Astrocyte (in vitro differentiated cells and primary cell): ENCODE measurements around the gene TPM2. TPM values are rescaled to one million over a fixed set of nuclear protein-coding genes. Genes with fewer than 3 reads are reported as not detected.

ENCODE experiments used
- DNase-seq: peaks from one replicate; pipeline ENCODE4 v3.0.0-alpha.2; 2010; ENCODE audit warnings: low read depth
- FAIRE-seq: peaks from 2 replicates; lab custom pipeline; 2011; peaks lifted over from hg19 to GRCh38; lab: Jason Lieb, UNC
- H2AFZ ChIP-seq: 2 replicates; pipeline ENCODE4 v1.6.0; 2012; ENCODE audit warnings: low read depth, low read length, inconsistent platforms
- H3K27ac ChIP-seq: 2 replicates; pipeline ENCODE4 v1.5.1; 2011; ENCODE audit warnings: low read depth, low read length, inconsistent platforms
- H3K27me3 ChIP-seq: 2 replicates; pipeline ENCODE4 v1.6.0; 2011; ENCODE audit warnings: low read length, inconsistent platforms; ENCODE audit not compliant: insufficient read depth
- H3K36me3 ChIP-seq: 2 replicates; pipeline ENCODE4 v1.5.1; 2011; ENCODE audit warnings: low read length, inconsistent platforms; ENCODE audit not compliant: insufficient read depth
- H3K4me1 ChIP-seq: 2 replicates; pipeline ENCODE4 v1.5.1; 2011; ENCODE audit warnings: low read length, inconsistent platforms; ENCODE audit not compliant: insufficient read depth
- H3K4me2 ChIP-seq: 2 replicates; pipeline ENCODE4 v1.6.0; 2012; ENCODE audit warnings: low read length, inconsistent platforms
- H3K4me3 ChIP-seq: 2 replicates; pipeline ENCODE4 v1.5.1; 2011; ENCODE audit warnings: low read depth, mild to moderate bottlenecking, low read length, inconsistent platforms; ENCODE audit not compliant: insufficient read depth
- H3K79me2 ChIP-seq: 2 replicates; pipeline ENCODE4 v1.6.0; 2012; ENCODE audit warnings: mild to moderate bottlenecking, low read length, inconsistent platforms; ENCODE audit not compliant: insufficient read depth
- H3K9ac ChIP-seq: 2 replicates; pipeline ENCODE4 v1.6.0; 2012; ENCODE audit warnings: mild to moderate bottlenecking, low read length, inconsistent platforms
- H3K9me3 ChIP-seq: 2 replicates; pipeline ENCODE4 v1.5.1; 2012; ENCODE audit warnings: low read depth, mild to moderate bottlenecking, low read length, inconsistent platforms; ENCODE audit not compliant: insufficient read depth
- H4K20me1 ChIP-seq: 2 replicates; pipeline ENCODE4 v1.6.0; 2012; ENCODE audit warnings: low read length, inconsistent platforms; ENCODE audit not compliant: insufficient read depth
- H3K27ac Mint-ChIP-seq: one replicate; pipeline ENCODE4 v1.8.0; 2021; ENCODE audit warnings: mild to moderate bottlenecking, mixed read lengths; ENCODE audit not compliant: unreplicated experiment
- H3K27me3 Mint-ChIP-seq: one replicate; pipeline ENCODE4 v1.8.0; 2021; ENCODE audit warnings: low read depth, mixed read lengths; ENCODE audit not compliant: unreplicated experiment
- H3K36me3 Mint-ChIP-seq: one replicate; pipeline ENCODE4 v1.8.0; 2021; ENCODE audit warnings: low read depth, mixed read lengths; ENCODE audit not compliant: unreplicated experiment
- H3K4me1 Mint-ChIP-seq: one replicate; pipeline ENCODE4 v1.8.0; 2021; ENCODE audit warnings: low read depth, mixed read lengths; ENCODE audit not compliant: unreplicated experiment
- H3K4me3 Mint-ChIP-seq: one replicate; pipeline ENCODE4 v1.8.0; 2021; ENCODE audit warnings: mild to moderate bottlenecking, moderate library complexity, mixed read lengths; ENCODE audit not compliant: unreplicated experiment
- H3K9me3 Mint-ChIP-seq: one replicate; pipeline ENCODE4 v1.8.0; 2021; ENCODE audit warnings: mild to moderate bottlenecking, mixed read lengths; ENCODE audit not compliant: unreplicated experiment
- EZH2 ChIP-seq: IDR thresholded peaks from 2 replicates; pipeline ENCODE4 v1.6.1; 2012; ENCODE audit warnings: mild to moderate bottlenecking, low read length, inconsistent platforms; ENCODE audit not compliant: insufficient read depth
- total RNA-seq: library from RNA; stranded (reverse); gene quantifications from 2 replicates; pipeline ENCODE4 v1.2.1, GENCODE V29; 2021
- TF ChIP-seq, protein P1 (sequence below): IDR thresholded peaks from 2 replicates; pipeline ENCODE4 v1.5.1; 2011; ENCODE audit warnings: low read depth, mild to moderate bottlenecking, inconsistent platforms, low read length, moderate library complexity; ENCODE audit not compliant: insufficient read depth

The TPM2 gene
- total RNA-seq, 1 donor from 2014 or later, result 2,001 TPM

- peaks cover 17% of the 10 kb centered on the region for H3K4me1 Mint-ChIP-seq
- Histone ChIP-seq H3K36me3 (peaks cover 13% of the 10 kb centered on the region), H3K4me1 (peaks cover 59% of the 10 kb centered on the region), H3K27ac (peak overlapping the region; percentile 92), H3K4me2 (peak overlapping the region; percentile 99), H4K20me1 (peaks cover 62% of the 10 kb centered on the region), H3K4me3 (peak overlapping the region; percentile 93), H2AFZ (no peak overlapping the region), H3K9ac (peak overlapping the region; percentile 91), H3K27me3 (no peaks in the 10 kb centered on the region), H3K79me2 (peaks cover 93% of the 10 kb centered on the region), H3K9me3 (no peaks in the 10 kb centered on the region)
- no peak for FAIRE-seq
- TF ChIP-seq, protein P1, sequence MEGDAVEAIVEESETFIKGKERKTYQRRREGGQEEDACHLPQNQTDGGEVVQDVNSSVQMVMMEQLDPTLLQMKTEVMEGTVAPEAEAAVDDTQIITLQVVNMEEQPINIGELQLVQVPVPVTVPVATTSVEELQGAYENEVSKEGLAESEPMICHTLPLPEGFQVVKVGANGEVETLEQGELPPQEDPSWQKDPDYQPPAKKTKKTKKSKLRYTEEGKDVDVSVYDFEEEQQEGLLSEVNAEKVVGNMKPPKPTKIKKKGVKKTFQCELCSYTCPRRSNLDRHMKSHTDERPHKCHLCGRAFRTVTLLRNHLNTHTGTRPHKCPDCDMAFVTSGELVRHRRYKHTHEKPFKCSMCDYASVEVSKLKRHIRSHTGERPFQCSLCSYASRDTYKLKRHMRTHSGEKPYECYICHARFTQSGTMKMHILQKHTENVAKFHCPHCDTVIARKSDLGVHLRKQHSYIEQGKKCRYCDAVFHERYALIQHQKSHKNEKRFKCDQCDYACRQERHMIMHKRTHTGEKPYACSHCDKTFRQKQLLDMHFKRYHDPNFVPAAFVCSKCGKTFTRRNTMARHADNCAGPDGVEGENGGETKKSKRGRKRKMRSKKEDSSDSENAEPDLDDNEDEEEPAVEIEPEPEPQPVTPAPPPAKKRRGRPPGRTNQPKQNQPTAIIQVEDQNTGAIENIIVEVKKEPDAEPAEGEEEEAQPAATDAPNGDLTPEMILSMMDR, result no peak
- TF ChIP-seq EZH2, result no peak
- no peaks in the 10 kb centered on the region for H3K27me3 Mint-ChIP-seq
- no peak for DNase-seq
- H3K4me3 Mint-ChIP-seq, result no peak overlapping the region
- no peaks in the 10 kb centered on the region for H3K9me3 Mint-ChIP-seq
- peaks cover 5% of the 10 kb centered on the region for H3K36me3 Mint-ChIP-seq
- H3K27ac Mint-ChIP-seq, result no peak overlapping the region
These were observed 40.7 kb upstream of the TPM2 start for GRCh38 chr9:35730486-35730854.

DNA sequence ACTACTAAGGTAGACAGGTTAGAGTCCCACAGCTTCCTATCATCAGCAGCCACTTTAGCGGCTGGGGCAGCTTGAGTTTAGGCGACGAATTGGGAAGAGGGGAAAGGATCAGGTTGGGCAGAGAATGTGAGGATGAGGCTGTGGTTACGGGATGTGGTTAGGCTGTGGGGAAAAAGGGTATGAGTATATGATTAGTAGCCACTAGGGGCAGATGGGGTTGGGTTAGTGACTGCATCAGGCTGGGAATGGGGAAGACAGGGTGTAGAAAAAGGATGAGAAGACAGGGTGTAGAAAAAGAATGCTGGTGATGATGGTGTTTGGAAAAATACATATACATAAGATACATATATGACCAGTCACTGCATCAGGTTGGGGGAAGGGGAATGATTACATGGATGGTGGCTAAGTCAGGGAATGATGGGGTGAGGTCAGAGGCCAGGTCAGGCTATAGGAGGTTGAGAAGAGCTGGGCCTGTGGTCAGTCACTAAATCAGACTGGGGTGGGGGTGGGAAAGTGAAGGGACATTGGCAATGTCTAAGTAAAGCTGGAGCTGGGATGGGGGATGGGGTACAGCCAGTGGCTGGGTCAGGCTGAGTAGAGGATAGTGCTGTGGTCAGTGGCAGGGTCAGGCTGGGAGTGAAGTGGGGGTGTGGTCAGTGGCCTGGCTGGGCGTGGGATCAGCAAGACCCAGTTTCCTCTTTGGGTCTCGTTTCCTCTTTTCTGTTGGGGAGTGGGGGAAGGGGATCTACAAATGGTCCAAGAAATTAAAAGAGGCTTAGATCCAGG is 40.2 kb upstream of the TPM2 start:
- H3K36me3 ChIP-seq, result peaks cover 13% of the 10 kb centered on the region
- H3K4me3 Mint-ChIP-seq, result no peak overlapping the region
- H3K4me1 ChIP-seq, result peaks cover 59% of the 10 kb centered on the region
- H3K9me3 Mint-ChIP-seq, result no peaks in the 10 kb centered on the region
- H3K27me3 ChIP-seq, result no peaks in the 10 kb centered on the region
- H2AFZ ChIP-seq, result no peak overlapping the region
- H3K27ac ChIP-seq, result peak overlapping the region; percentile 92
- peak overlapping the region; percentile 91 for H3K9ac ChIP-seq
- peak; percentile 45 for FAIRE-seq
- no peak overlapping the region for H3K27ac Mint-ChIP-seq
- peaks cover 93% of the 10 kb centered on the region for H3K79me2 ChIP-seq
- TF ChIP-seq, protein P1, result peak; percentile 70
- no peak for TF ChIP-seq EZH2
- peaks cover 14% of the 10 kb centered on the region for H3K4me1 Mint-ChIP-seq
- peaks cover 10% of the 10 kb centered on the region for H3K36me3 Mint-ChIP-seq
- no peaks in the 10 kb centered on the region for H3K27me3 Mint-ChIP-seq
- no peaks in the 10 kb centered on the region for H3K9me3 ChIP-seq
- H3K4me2 ChIP-seq, result peak overlapping the region; percentile 99
- peak overlapping the region; percentile 93 for H3K4me3 ChIP-seq
- peak; percentile 81 for DNase-seq
- H4K20me1 ChIP-seq, result peaks cover 62% of the 10 kb centered on the region

DNA sequence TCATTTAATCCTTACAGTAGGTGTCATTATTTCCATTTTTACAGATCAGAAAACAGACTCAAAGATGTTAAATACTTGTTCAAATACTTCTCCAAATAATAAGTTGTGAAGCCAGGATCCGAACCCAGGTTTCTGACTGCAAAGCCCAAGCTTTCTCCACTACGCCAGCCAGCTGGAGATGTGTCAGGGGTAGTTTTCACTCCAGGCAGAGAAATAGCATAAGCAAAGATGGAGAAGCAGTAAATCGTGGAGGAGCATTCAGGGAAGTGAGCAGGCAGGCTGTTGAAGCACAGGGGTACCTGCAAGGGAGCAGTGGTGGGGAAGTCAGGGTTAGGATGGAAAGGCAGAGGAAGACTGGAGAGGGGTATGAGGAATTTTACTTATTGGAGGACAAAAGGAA is 39.4 kb upstream of the TPM2 start:
- H3K27me3 ChIP-seq, result no peaks in the 10 kb centered on the region
- H2AFZ ChIP-seq, result no peak overlapping the region
- Mint-ChIP-seq H3K4me1 (peaks cover 9% of the 10 kb centered on the region), H3K4me3 (no peak overlapping the region), H3K9me3 (no peaks in the 10 kb centered on the region), H3K27me3 (no peaks in the 10 kb centered on the region), H3K36me3 (peaks cover 18% of the 10 kb centered on the region), H3K27ac (no peak overlapping the region)
- no peaks in the 10 kb centered on the region for H3K9me3 ChIP-seq
- H3K4me3 ChIP-seq, result peak overlapping the region; percentile 93
- no peak for FAIRE-seq
- peak overlapping the region; percentile 91 for H3K9ac ChIP-seq
- TF ChIP-seq, protein P1, result no peak
- TF ChIP-seq EZH2, result no peak
- peaks cover 93% of the 10 kb centered on the region for H3K79me2 ChIP-seq
- DNase-seq, result no peak
- peak overlapping the region; percentile 92 for H3K27ac ChIP-seq
- H3K4me2 ChIP-seq, result peak overlapping the region; percentile 99
- peaks cover 63% of the 10 kb centered on the region for H4K20me1 ChIP-seq
- H3K4me1 ChIP-seq, result peaks cover 55% of the 10 kb centered on the region
- H3K36me3 ChIP-seq, result peaks cover 19% of the 10 kb centered on the region
